Measurements from ENCODE around the gene PUSL1.

The PUSL1 gene

GRCh38 chr1:1299686-1300351 lies 8.6 kb upstream of the PUSL1 start:
- DNase-seq (ENCODE audit: extremely low read depth, insufficient read length): no peak
- H3K4me3 ChIP-seq (replicated peaks; ENCODE audit: low read depth, low read length): no peak overlapping the region
- no peaks in the 10 kb centered on the region for H3K36me3 ChIP-seq (ENCODE audit: control insufficient read depth, insufficient read depth, low read length)
- TF ChIP-seq CTCF (IDR thresholded peaks at IDR 0.05; ENCODE audit: insufficient read depth, low read length, poor library complexity, severe bottlenecking): peak; percentile 66
- no peaks in the 10 kb centered on the region for H3K27me3 ChIP-seq (replicated peaks; ENCODE audit: control insufficient read depth, insufficient read depth, low read length)

DNA sequence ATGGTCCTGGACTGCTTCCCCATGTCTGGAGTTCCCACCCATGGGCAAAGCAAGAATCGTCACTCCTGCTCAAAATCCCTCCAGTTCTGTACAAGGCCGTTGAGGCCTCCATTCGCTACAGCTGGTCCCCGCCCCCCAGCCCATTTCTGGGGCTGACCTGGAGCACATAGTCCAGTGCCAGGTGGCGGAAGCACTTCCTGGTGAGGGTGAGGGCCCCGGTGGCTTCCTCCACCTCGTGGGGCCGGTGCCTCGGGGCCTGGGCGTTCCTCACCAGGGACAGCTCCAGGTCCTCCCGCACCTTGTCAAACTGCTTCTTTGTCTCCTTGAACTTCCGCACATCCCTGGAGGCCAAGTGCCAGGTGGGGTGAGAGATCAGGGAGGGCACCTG lies 8.1 kb upstream of the PUSL1 start:
- Histone ChIP-seq H3K4me3 (replicated peaks; ENCODE audit: low read depth, low read length) (no peak overlapping the region), H3K27me3 (replicated peaks; ENCODE audit: control insufficient read depth, insufficient read depth, low read length) (no peaks in the 10 kb centered on the region), H3K36me3 (ENCODE audit: control insufficient read depth, insufficient read depth, low read length) (no peaks in the 10 kb centered on the region)
- no peak for DNase-seq (ENCODE audit: extremely low read depth, insufficient read length)
- TF ChIP-seq CTCF (IDR thresholded peaks at IDR 0.05; ENCODE audit: insufficient read depth, low read length, poor library complexity, severe bottlenecking): no peak

GRCh38 chr1:1302006-1302430 lies 6.4 kb upstream of the PUSL1 start:
- no peak for DNase-seq (ENCODE audit: extremely low read depth, insufficient read length)

GRCh38 chr1:1302951-1303509 lies 5.4 kb upstream of the PUSL1 start:
- Histone ChIP-seq H3K36me3 (ENCODE audit: control insufficient read depth, insufficient read depth, low read length) (no peaks in the 10 kb centered on the region), H3K27me3 (replicated peaks; ENCODE audit: control insufficient read depth, insufficient read depth, low read length) (no peaks in the 10 kb centered on the region), H3K4me3 (replicated peaks; ENCODE audit: low read depth, low read length) (no peak overlapping the region)
- TF ChIP-seq CTCF (IDR thresholded peaks at IDR 0.05; ENCODE audit: insufficient read depth, low read length, poor library complexity, severe bottlenecking): no peak
- DNase-seq (ENCODE audit: extremely low read depth, insufficient read length): no peak

More at GRCh38 chr1:1302006-1302430, 6.4 kb upstream of the PUSL1 start:
- TF ChIP-seq CTCF (IDR thresholded peaks at IDR 0.05; ENCODE audit: insufficient read depth, low read length, poor library complexity, severe bottlenecking): peak; percentile 65
- no peaks in the 10 kb centered on the region for H3K27me3 ChIP-seq (replicated peaks; ENCODE audit: control insufficient read depth, insufficient read depth, low read length)
- H3K36me3 ChIP-seq (ENCODE audit: control insufficient read depth, insufficient read depth, low read length): no peaks in the 10 kb centered on the region
- H3K4me3 ChIP-seq (replicated peaks; ENCODE audit: low read depth, low read length): no peak overlapping the region

DNA sequence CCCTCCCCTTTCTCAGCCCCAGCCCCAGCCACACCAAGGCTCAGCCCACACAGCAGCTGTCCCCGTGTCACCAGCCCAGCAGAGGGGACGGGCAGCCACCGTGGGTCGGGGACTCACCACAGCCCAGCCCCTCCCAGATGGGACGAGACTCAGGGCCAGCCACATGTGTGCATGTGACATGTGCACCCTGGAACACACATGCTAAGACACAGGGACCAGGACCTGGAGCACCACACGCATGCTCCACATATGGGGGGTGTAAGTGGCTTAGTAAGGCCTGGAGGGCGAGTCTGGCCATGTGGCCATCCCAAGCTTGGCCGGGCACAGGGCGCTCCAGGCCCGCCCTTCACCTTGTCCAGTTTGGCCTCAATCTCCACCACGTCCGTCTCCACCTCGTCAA lies 4.7 kb upstream of the PUSL1 start:
- TF ChIP-seq CTCF (IDR thresholded peaks at IDR 0.05; ENCODE audit: insufficient read depth, low read length, poor library complexity, severe bottlenecking): no peak
- DNase-seq (ENCODE audit: extremely low read depth, insufficient read length): no peak
- H3K4me3 ChIP-seq (replicated peaks; ENCODE audit: low read depth, low read length): no peak overlapping the region
- no peaks in the 10 kb centered on the region for H3K36me3 ChIP-seq (ENCODE audit: control insufficient read depth, insufficient read depth, low read length)
- H3K27me3 ChIP-seq (replicated peaks; ENCODE audit: control insufficient read depth, insufficient read depth, low read length): no peaks in the 10 kb centered on the region

Measured in GM06990 (cell line).